Omental fat pad (tissue), 4 donors: Measurements from ENCODE around the gene PPP3CA. TPM values are rescaled to one million over a fixed set of nuclear protein-coding genes. Genes with fewer than 3 reads are reported as not detected.

Experiments
- ATAC-seq: fragments of 150-250 bp; one replicate; pipeline ENCODE4 v1.9.1; 2016; ENCODE audit warnings: mild to moderate bottlenecking, moderate library complexity; ENCODE audit not compliant: low FRiP score
- DNase-seq: peaks from one replicate; pipeline ENCODE4 v3.0.0-alpha.2; 2019; ENCODE audit warnings: low spot score
- total RNA-seq, 4 donors: library from RNA; depleted of rRNA; stranded (reverse); fragments of >200 nt; gene quantifications; one replicate each; pipeline ENCODE4 v1.1.0, GENCODE V29; 2016
- TF ChIP-seq, protein P1 (sequence below), 3 donors: fragments of 450-650 bp; IDR thresholded peaks; one replicate each; pipeline ENCODE4 v1.5.1; 2016 to 2017; ENCODE audit warnings: antibody characterized with exemption in 3 of 3, mild to moderate bottlenecking in 3 of 3, moderate library complexity in 2 of 3

Gene PPP3CA
- total RNA-seq, 4 donors from 2014 or later, result 29.8 to 56.6 (median 35.3) TPM

- ATAC-seq (no peak), DNase-seq (no peak)
- TF ChIP-seq, protein P1, sequence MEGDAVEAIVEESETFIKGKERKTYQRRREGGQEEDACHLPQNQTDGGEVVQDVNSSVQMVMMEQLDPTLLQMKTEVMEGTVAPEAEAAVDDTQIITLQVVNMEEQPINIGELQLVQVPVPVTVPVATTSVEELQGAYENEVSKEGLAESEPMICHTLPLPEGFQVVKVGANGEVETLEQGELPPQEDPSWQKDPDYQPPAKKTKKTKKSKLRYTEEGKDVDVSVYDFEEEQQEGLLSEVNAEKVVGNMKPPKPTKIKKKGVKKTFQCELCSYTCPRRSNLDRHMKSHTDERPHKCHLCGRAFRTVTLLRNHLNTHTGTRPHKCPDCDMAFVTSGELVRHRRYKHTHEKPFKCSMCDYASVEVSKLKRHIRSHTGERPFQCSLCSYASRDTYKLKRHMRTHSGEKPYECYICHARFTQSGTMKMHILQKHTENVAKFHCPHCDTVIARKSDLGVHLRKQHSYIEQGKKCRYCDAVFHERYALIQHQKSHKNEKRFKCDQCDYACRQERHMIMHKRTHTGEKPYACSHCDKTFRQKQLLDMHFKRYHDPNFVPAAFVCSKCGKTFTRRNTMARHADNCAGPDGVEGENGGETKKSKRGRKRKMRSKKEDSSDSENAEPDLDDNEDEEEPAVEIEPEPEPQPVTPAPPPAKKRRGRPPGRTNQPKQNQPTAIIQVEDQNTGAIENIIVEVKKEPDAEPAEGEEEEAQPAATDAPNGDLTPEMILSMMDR (IDR thresholded peaks at IDR 0.05), result no peak
Observed at GRCh38 chr4:101299899-101300540, 47.3 kb downstream of the PPP3CA start.

DNA sequence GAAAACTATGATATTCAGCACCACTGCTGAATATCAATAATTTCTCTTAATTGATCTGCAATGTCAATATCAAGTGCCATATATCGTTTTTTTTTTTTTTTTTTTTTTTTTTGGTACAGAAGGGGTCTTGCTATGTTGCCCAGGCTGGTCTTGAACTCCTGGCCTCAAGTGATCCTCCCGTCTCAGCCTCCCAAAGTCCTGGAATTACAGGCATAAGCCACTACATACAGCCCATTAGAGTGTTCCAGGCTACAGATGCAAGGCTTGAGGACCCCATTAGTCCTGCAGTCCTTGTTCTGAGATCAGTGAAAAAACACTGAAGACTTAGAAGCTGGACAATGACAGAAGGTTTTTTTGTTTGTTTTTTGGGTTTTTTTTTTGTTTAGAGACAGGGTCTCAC lies 48.3 kb downstream of the PPP3CA start:
- ATAC-seq (no peak), DNase-seq (no peak)

GRCh38 chr4:101295691-101296090 lies 51.6 kb downstream of the PPP3CA start:
- ATAC-seq (no peak), DNase-seq (no peak)
- TF ChIP-seq, protein P1 (IDR thresholded peaks at IDR 0.05), result no peak

More for the DNA sequence above, 48.3 kb downstream of the PPP3CA start:
- TF ChIP-seq, protein P1 (IDR thresholded peaks at IDR 0.05), result no peak

DNA sequence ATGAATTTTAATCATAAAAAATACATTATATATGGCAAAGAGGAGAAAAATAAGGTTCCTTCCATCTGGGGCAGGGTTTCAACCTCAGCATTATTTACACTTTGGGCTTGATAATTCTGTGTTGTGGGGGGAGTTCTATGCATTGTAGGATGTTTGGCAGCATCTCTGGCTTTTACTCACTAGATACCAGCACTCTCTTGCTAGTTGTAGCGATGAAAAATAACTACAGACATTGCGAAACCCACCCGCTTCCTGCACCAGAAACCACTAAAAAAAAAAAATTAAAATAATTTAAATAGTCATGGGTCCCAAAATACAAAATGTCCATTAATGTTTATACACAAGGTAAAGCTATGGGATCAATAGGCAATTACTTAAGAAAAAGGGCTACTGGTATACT lies 52.7 kb downstream of the PPP3CA start:
- DNase-seq, result no peak
- no peak for ATAC-seq
- TF ChIP-seq, protein P1 (IDR thresholded peaks at IDR 0.05), result no peak

DNA sequence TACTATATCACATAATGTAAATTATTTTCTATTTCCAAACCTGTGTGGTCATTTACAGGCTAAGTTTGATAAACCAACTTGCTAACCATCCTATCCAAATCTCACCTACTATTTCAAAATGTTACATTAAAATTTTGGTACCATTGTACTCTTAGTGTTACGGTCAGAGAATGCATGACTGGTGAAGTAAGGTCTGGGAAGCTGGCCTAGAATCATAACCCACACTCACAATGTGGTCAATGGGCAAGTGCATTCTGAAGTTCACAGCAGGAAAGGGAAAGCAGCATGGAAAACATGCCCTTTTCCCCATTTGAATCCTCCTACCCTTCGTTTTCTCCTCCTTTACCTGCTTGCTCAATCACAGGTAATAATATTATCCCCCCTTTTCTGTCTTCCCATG lies 54.4 kb downstream of the PPP3CA start:
- DNase-seq, result no peak

GRCh38 chr4:101292214-101292613 lies 55.1 kb downstream of the PPP3CA start:
- no peak for ATAC-seq
- TF ChIP-seq, protein P1 (IDR thresholded peaks at IDR 0.05), result no peak
- no peak for DNase-seq

More for the DNA sequence above, 54.4 kb downstream of the PPP3CA start:
- ATAC-seq, result no peak
- TF ChIP-seq, protein P1 (IDR thresholded peaks at IDR 0.05), result no peak

DNA sequence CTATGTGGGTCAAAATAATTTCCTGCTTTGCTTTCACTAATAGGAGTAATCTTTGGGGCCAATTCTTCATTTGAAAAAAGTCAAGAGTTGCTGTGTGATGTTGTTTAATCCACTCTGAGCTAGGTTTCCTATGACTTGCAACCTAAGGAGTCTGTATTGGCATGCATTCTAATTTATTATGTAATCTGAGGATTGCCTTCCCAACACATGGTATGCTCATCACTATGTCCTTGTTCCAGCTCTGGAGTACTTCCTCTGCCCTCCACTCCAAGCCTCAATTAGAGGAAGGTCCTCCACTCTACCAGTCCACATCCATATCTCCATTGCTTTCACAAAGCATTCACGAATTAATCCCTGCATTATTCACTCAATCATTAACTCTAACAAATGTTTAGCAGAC lies 56.1 kb downstream of the PPP3CA start:
- TF ChIP-seq, protein P1 (IDR thresholded peaks at IDR 0.05), result no peak
- no peak for DNase-seq
- ATAC-seq, result no peak
